PC-9 (cell line): ENCODE results near the gene SEC16A. TPM values are rescaled to one million over a fixed set of nuclear protein-coding genes. Genes with fewer than 3 reads are reported as not detected.

ENCODE experiments used
- BruUV-seq: library from RNA; stranded (reverse); fragments of 400-500 nt; replicated peaks from 2 replicates; lab custom pipeline; 2021; lab: Mats Ljungman, UMichigan
- CTCF ChIA-PET: fragments of 300-600 bp; sonication (Branson Sonifier 250); formaldehyde crosslinking; loops from one replicate; lab custom pipeline; 2022; ENCODE audit warnings: antibody characterized with exemption; lab: Charles Lee
- POLR2A ChIA-PET: fragments of 300-600 bp; sonication (Branson Sonifier 250); formaldehyde crosslinking; loops from one replicate; lab custom pipeline; 2022; ENCODE audit warnings: antibody characterized with exemption; ENCODE audit not compliant: unreplicated experiment; lab: Charles Lee
- DNase-seq, 2 experiments: peaks; one replicate each; pipeline versions ENCODE4 v3.0.0 to v3.0.0-alpha.2; 2015 to 2022; ENCODE audit warnings: mixed read lengths in 1 of 2
- H2AFZ ChIP-seq: fragments of 200-600 bp; sonication (generic); 2 replicates; pipeline ENCODE4 v1.8.1; 2017; ENCODE audit warnings: antibody characterized with exemption
- H3F3A ChIP-seq: fragments of 200-600 bp; sonication (generic); 2 replicates; pipeline ENCODE4 v1.8.1; 2017; ENCODE audit warnings: antibody characterized with exemption, mild to moderate bottlenecking, low read depth; ENCODE audit not compliant: insufficient read depth
- H3K27ac ChIP-seq: fragments of 200-600 bp; sonication (generic); 2 replicates; pipeline ENCODE4 v1.6.1; 2016; ENCODE audit warnings: mixed run types
- H3K27me3 ChIP-seq: fragments of 200-600 bp; sonication (generic); 2 replicates; pipeline ENCODE4 v1.6.1; 2016; ENCODE audit warnings: low read depth, mixed run types; ENCODE audit not compliant: insufficient read depth
- H3K36me3 ChIP-seq: fragments of 200-600 bp; sonication (generic); 2 replicates; pipeline ENCODE4 v1.6.1; 2016; ENCODE audit warnings: low read depth, mixed run types
- H3K4me1 ChIP-seq: fragments of 200-600 bp; sonication (generic); replicated peaks from 2 replicates; pipeline ENCODE4 v1.6.1; 2016; ENCODE audit warnings: mixed run types; ENCODE audit not compliant: insufficient read depth
- H3K4me2 ChIP-seq: fragments of 200-600 bp; sonication (generic); 2 replicates; pipeline ENCODE4 v1.6.1; 2017; ENCODE audit warnings: mixed run types
- H3K4me3 ChIP-seq: fragments of 200-600 bp; sonication (generic); 2 replicates; pipeline ENCODE4 v1.6.1; 2016; ENCODE audit warnings: mixed run types
- H3K79me2 ChIP-seq: fragments of 200-600 bp; sonication (generic); 2 replicates; pipeline ENCODE4 v1.6.1; 2017; ENCODE audit warnings: low read depth, mixed run types
- H3K9me2 ChIP-seq: fragments of 200-600 bp; sonication (generic); 2 replicates; pipeline ENCODE4 v1.8.1; 2017; ENCODE audit warnings: mild to moderate bottlenecking; ENCODE audit not compliant: insufficient read depth
- H3K9me3 ChIP-seq: fragments of 200-600 bp; sonication (generic); 2 replicates; pipeline ENCODE4 v1.8.1; 2016; ENCODE audit warnings: low read depth; ENCODE audit not compliant: insufficient read depth
- H4K20me1 ChIP-seq: fragments of 200-600 bp; sonication (generic); 2 replicates; pipeline ENCODE4 v1.8.1; 2017; ENCODE audit not compliant: insufficient read depth
- EZH2 ChIP-seq: fragments of 200-600 bp; sonication (generic); IDR thresholded peaks from 2 replicates; pipeline ENCODE4 v1.8.0; 2017; ENCODE audit warnings: antibody characterized with exemption, low read depth
- intact Hi-C: fragments of 100-400 bp; cut with micrococcal nuclease; formaldehyde crosslinking; loops from one replicate; pipeline ENCODE4 v1.10.0; 2022; ENCODE audit not compliant: unreplicated experiment
- total RNA-seq: library from RNA; stranded (reverse); gene quantifications from 2 replicates; pipeline ENCODE4 v1.2.3, GENCODE V29; 2021
- TF ChIP-seq, protein P1 (sequence below): fragments of 200-600 bp; sonication (generic); conservative IDR thresholded peaks from 2 replicates; pipeline ENCODE4 v1.6.1; 2017; ENCODE audit warnings: mixed run types, antibody characterized with exemption, mild to moderate bottlenecking, moderate library complexity

SEC16A gene
- total RNA-seq, 1 experiment from 2014 or later, result 81.8 TPM

DNA sequence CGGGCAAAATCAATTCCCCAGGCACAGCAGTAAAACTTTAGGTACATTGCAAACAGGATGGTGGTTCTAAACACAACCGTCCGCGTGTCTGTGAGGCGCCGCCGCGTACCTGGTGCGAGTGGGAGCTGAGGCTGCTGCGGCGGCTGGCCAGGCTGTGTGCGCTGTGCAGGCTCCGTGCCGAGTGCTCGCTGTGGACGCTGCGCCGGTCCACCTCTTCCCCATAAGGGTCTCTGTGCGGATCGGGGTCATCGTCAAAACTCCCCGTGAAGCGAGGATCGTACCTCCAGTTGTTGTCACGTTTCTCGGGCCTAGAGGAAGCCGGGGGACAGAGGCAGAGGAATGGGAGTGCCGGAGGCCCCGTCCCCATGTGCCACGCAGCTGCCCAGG lies 16.7 kb downstream of the SEC16A start:
- H3K4me1 ChIP-seq, result no peaks in the 10 kb centered on the region
- H3K36me3 ChIP-seq, result peaks cover 24% of the 10 kb centered on the region
- no peak overlapping the region for H3K27ac ChIP-seq
- TF ChIP-seq, protein P1, sequence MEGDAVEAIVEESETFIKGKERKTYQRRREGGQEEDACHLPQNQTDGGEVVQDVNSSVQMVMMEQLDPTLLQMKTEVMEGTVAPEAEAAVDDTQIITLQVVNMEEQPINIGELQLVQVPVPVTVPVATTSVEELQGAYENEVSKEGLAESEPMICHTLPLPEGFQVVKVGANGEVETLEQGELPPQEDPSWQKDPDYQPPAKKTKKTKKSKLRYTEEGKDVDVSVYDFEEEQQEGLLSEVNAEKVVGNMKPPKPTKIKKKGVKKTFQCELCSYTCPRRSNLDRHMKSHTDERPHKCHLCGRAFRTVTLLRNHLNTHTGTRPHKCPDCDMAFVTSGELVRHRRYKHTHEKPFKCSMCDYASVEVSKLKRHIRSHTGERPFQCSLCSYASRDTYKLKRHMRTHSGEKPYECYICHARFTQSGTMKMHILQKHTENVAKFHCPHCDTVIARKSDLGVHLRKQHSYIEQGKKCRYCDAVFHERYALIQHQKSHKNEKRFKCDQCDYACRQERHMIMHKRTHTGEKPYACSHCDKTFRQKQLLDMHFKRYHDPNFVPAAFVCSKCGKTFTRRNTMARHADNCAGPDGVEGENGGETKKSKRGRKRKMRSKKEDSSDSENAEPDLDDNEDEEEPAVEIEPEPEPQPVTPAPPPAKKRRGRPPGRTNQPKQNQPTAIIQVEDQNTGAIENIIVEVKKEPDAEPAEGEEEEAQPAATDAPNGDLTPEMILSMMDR, result no peak
- no peak for TF ChIP-seq EZH2
- ChIA-PET CTCF (no interaction called here), POLR2A (no interaction called here)
- no peaks in the 10 kb centered on the region for H3F3A ChIP-seq
- peaks cover 62% of the 10 kb centered on the region for H4K20me1 ChIP-seq
- H3K27me3 ChIP-seq, result no peaks in the 10 kb centered on the region
- no TSS peak for BruUV-seq
- no peak overlapping the region for H2AFZ ChIP-seq
- H3K4me2 ChIP-seq, result no peak overlapping the region
- intact Hi-C loops, result no loop called here
- H3K9me2 ChIP-seq, result no peaks in the 10 kb centered on the region
- no peaks in the 10 kb centered on the region for H3K9me3 ChIP-seq
- 0 out of 2 replicates have a peak, but pooled peaks cover 8% of the 10 kb centered on the region for H3K79me2 ChIP-seq
- no peak overlapping the region for H3K4me3 ChIP-seq
- no peak for DNase-seq

DNA sequence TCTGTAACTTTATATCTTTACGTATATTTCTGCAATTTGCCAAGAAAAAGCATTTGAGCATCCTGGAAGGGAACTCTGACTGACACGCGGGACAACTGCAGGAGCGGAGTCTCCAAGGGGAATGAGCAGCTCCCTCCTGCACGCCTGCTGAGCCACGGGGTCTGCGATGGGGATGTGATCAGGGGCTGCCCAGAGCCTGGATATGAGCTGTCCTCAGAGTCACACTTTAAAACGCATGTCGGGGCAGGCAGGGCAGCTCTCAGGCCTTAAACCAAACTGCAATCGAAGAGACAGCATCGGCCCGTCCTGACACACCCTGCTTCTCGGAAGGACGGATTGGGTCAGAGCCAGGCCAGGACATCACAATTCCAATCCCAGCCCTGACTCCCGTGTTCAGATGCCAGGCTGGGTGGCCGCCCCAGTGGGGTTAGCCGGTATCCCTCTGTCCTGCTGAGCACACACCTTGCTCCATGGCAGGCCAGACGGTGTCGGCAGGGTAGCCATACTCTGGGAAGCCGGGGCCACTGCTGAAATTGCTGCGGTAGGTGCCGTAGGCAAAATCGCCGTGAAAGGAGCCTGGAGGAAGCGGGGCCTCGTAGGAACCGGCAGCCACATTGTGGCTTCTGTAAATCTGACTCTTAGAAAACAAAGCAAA lies 17.2 kb downstream of the SEC16A start:
- ChIA-PET POLR2A (no interaction called here), CTCF (no interaction called here)
- TF ChIP-seq, protein P1, result no peak
- no peak for TF ChIP-seq EZH2
- H2AFZ ChIP-seq, result no peak overlapping the region
- H3K4me1 ChIP-seq, result no peaks in the 10 kb centered on the region
- H3K27ac ChIP-seq, result no peak overlapping the region
- H3K4me2 ChIP-seq, result no peak overlapping the region
- BruUV-seq, result no TSS peak
- intact Hi-C loops, result no loop called here
- no peak overlapping the region for H3K4me3 ChIP-seq
- peaks cover 58% of the 10 kb centered on the region for H4K20me1 ChIP-seq
- 0 out of 2 replicates have a peak, but pooled peaks cover 7% of the 10 kb centered on the region for H3K79me2 ChIP-seq
- no peak for DNase-seq
- no peaks in the 10 kb centered on the region for H3F3A ChIP-seq
- no peaks in the 10 kb centered on the region for H3K27me3 ChIP-seq
- no peaks in the 10 kb centered on the region for H3K9me3 ChIP-seq
- peaks cover 29% of the 10 kb centered on the region for H3K36me3 ChIP-seq
- H3K9me2 ChIP-seq, result no peaks in the 10 kb centered on the region

DNA sequence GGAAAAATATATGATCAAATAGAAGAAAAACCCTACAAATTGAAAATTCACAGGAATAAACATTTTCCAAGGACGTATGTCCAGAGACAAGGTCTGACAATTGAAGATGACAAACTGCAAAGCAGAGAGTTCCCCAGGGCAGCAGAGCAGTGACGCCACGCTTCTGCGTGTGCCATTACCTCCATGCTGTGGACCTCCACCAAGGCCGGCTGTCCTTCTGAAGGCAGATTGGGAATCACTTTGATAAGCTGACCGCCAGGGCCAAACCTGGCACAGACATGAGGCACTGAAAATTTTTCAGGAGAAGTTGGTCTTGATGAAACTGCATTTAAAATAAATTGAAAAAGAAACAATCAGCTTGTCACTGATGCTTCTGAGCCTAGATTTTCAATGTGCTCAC lies 18.6 kb downstream of the SEC16A start:
- Histone ChIP-seq H3K4me1 (no peaks in the 10 kb centered on the region), H3K79me2 (no peaks in the 10 kb centered on the region), H3K4me2 (no peak overlapping the region), H3F3A (peaks cover 8% of the 10 kb centered on the region), H4K20me1 (peaks cover 45% of the 10 kb centered on the region), H3K9me3 (no peaks in the 10 kb centered on the region), H2AFZ (no peak overlapping the region), H3K36me3 (peaks cover 30% of the 10 kb centered on the region), H3K4me3 (no peak overlapping the region), H3K9me2 (no peaks in the 10 kb centered on the region), H3K27ac (no peak overlapping the region), H3K27me3 (no peaks in the 10 kb centered on the region)
- TF ChIP-seq, protein P1, result no peak
- TF ChIP-seq EZH2, result no peak
- ChIA-PET CTCF (no interaction called here), POLR2A (no interaction called here)
- intact Hi-C loops, result no loop called here
- no TSS peak for BruUV-seq
- DNase-seq, result no peak
